ENCODE results near the gene LSM7. TPM values are rescaled to one million over a fixed set of nuclear protein-coding genes. Genes with fewer than 3 reads are reported as not detected.

LSM7 gene
- total and polyA plus RNA-seq, 2 of the 13 experiments (the other 11 are each of a cell fraction or from before 2014, with no cell fraction given) = 140 to 205 TPM

- TF ChIP-seq ATF6 (CRISPR knock-in tag; conservative IDR thresholded peaks at IDR 0.05) (no peak), ZNF30 (CRISPR knock-in tag; IDR thresholded peaks at IDR 0.05) (no peak), ZNF660 (CRISPR knock-in tag; IDR thresholded peaks at IDR 0.05; ENCODE audit: borderline replicate concordance, low read depth) (no peak), ZUFSP (CRISPR knock-in tag; IDR thresholded peaks at IDR 0.05; ENCODE audit: borderline replicate concordance) (no peak), ELF4 (CRISPR knock-in tag; IDR thresholded peaks at IDR 0.05; ENCODE audit: borderline replicate concordance) (peak; percentile 25; the same call in 1 of the 2 replicates), SNAI1 (CRISPR knock-in tag; IDR thresholded peaks at IDR 0.05; ENCODE audit: borderline replicate concordance) (no peak), ZFYVE20 (CRISPR knock-in tag; IDR thresholded peaks at IDR 0.05; ENCODE audit: borderline replicate concordance, low read depth) (no peak), SUZ12 (IDR thresholded peaks at IDR 0.05; ENCODE audit: low read depth, low read length) (no peak), KDM3A (CRISPR knock-in tag; IDR thresholded peaks at IDR 0.05; ENCODE audit: low read depth) (peak; percentile 95; the same call in 1 of the 2 replicates), NRL (CRISPR knock-in tag; IDR thresholded peaks at IDR 0.05; ENCODE audit: borderline replicate concordance) (no peak), ZNF777 (CRISPR knock-in tag; IDR thresholded peaks at IDR 0.05) (no peak), ZNF737 (CRISPR knock-in tag; IDR thresholded peaks at IDR 0.05; ENCODE audit: borderline replicate concordance) (no peak), ZNF768 (CRISPR knock-in tag; IDR thresholded peaks at IDR 0.05) (peak; percentile 56; the same call in 1 of the 2 replicates), HMG20B (CRISPR knock-in tag; conservative IDR thresholded peaks at IDR 0.05) (no peak), RAD51 (IDR thresholded peaks at IDR 0.05; ENCODE audit: borderline replicate concordance) (no peak), ISL2 (CRISPR knock-in tag; IDR thresholded peaks at IDR 0.05) (peak; percentile 63), NCOA2 (CRISPR knock-in tag; IDR thresholded peaks at IDR 0.05) (peak; percentile 48; the same call in 1 of the 2 replicates), ELK4 (CRISPR knock-in tag; IDR thresholded peaks at IDR 0.05; ENCODE audit: borderline replicate concordance) (no peak), RBAK (CRISPR knock-in tag; IDR thresholded peaks at IDR 0.05) (no peak), TMF1 (CRISPR knock-in tag; IDR thresholded peaks at IDR 0.05; ENCODE audit: low read depth) (no peak), ZNF441 (CRISPR knock-in tag; IDR thresholded peaks at IDR 0.05; ENCODE audit: borderline replicate concordance) (no peak), ZNF276 (CRISPR knock-in tag; IDR thresholded peaks at IDR 0.05; ENCODE audit: low read depth) (0 out of 2 replicates have a peak, but pooled peaks have one; percentile 79), ZNF460 (CRISPR knock-in tag; IDR thresholded peaks at IDR 0.05; ENCODE audit: borderline replicate concordance) (no peak; the same call in 1 of the 2 replicates)
Measured at GRCh38 chr19:2273356-2274184, 54.8 kb downstream of the LSM7 start (continued).

All from HepG2 (cell line).